IMR-90 (cell line): ENCODE measurements around the gene ASB1. TPM values are rescaled to one million over a fixed set of nuclear protein-coding genes. Genes with fewer than 3 reads are reported as not detected.

Experiments
- ATAC-seq: fragments of 200-7000 bp; cut with Tn5 transposase; 2 replicates; pipeline ENCODE4 v1.9.1; 2020; ENCODE audit warnings: low read depth, mild to moderate bottlenecking, moderate library complexity
- BruUV-seq: library from RNA; stranded (reverse); fragments of 400-500 nt; replicated peaks from 2 replicates; lab custom pipeline; 2021; lab: Mats Ljungman, UMichigan
- CTCF ChIA-PET: fragments of 300-600 bp; formaldehyde crosslinking; extraction: SDS; loops from one replicate; lab custom pipeline; 2021; ENCODE audit warnings: antibody characterized with exemption; lab: Yijun Ruan, JAX
- POLR2A ChIA-PET: fragments of 300-600 bp; sonication (Branson Sonifier 250); formaldehyde crosslinking; loops from one replicate; lab custom pipeline; 2022; ENCODE audit warnings: antibody characterized with exemption; ENCODE audit not compliant: unreplicated experiment; lab: Charles Lee
- DNase-seq: peaks from one replicate; pipeline ENCODE4 v3.0.0; 2013
- H2AFZ ChIP-seq: replicated peaks from 2 replicates; pipeline ENCODE3; 2013; ENCODE audit warnings: low read length, mild to moderate bottlenecking; ENCODE audit not compliant: poor library complexity
- H2AK5ac ChIP-seq: 2 replicates; pipeline ENCODE4 v1.6.1; 2013; ENCODE audit warnings: low read depth, low read length, inconsistent platforms
- H2AK9ac ChIP-seq: replicated peaks from 2 replicates; pipeline ENCODE3; 2013; ENCODE audit warnings: mild to moderate bottlenecking, low read depth, low read length, moderate library complexity; ENCODE audit not compliant: poor library complexity
- H2BK120ac ChIP-seq: 2 replicates; pipeline ENCODE4 v1.6.1; 2013; ENCODE audit warnings: low read depth, low read length, inconsistent platforms
- H2BK15ac ChIP-seq: 3 replicates; pipeline ENCODE4 v1.6.1; 2013; ENCODE audit warnings: low read depth, low read length, inconsistent platforms
- H2BK20ac ChIP-seq: 2 replicates; pipeline ENCODE4 v1.6.1; 2013; ENCODE audit warnings: low read depth, mild to moderate bottlenecking, inconsistent platforms, low read length, moderate library complexity
- H2BK5ac ChIP-seq: 2 replicates; pipeline ENCODE4 v1.6.1; 2013; ENCODE audit warnings: mild to moderate bottlenecking, low read depth, low read length, inconsistent platforms; ENCODE audit not compliant: poor library complexity, severe bottlenecking
- H3K14ac ChIP-seq: replicated peaks from 2 replicates; pipeline ENCODE4 v1.6.1; 2013; ENCODE audit warnings: low read depth, low read length, inconsistent platforms
- H3K18ac ChIP-seq: 2 replicates; pipeline ENCODE4 v1.6.1; 2013; ENCODE audit warnings: low read depth, low read length, control low read depth
- H3K23ac ChIP-seq: 2 replicates; pipeline ENCODE4 v1.6.1; 2013; ENCODE audit warnings: low read depth, low read length, inconsistent platforms
- H3K27ac ChIP-seq: 2 replicates; pipeline ENCODE4 v1.5.1; 2013; ENCODE audit warnings: mild to moderate bottlenecking, control low read depth, low read length; ENCODE audit not compliant: insufficient read depth
- H3K27me3 ChIP-seq: 2 replicates; pipeline ENCODE4 v1.6.1; 2013; ENCODE audit warnings: low read length; ENCODE audit not compliant: control insufficient read depth, insufficient read depth
- H3K36me3 ChIP-seq: 2 replicates; pipeline ENCODE4 v1.6.1; 2013; ENCODE audit warnings: low read length, mixed read lengths; ENCODE audit not compliant: control insufficient read depth, insufficient read depth
- H3K4ac ChIP-seq: 2 replicates; pipeline ENCODE4 v1.6.1; 2013; ENCODE audit warnings: low read depth, low read length, inconsistent platforms
- H3K4me1 ChIP-seq: 2 replicates; pipeline ENCODE4 v1.6.1; 2013; ENCODE audit warnings: low read length, mixed read lengths; ENCODE audit not compliant: control insufficient read depth, insufficient read depth
- H3K4me2 ChIP-seq: 2 replicates; pipeline ENCODE4 v1.6.1; 2013; ENCODE audit warnings: low read depth, mild to moderate bottlenecking, control low read depth, low read length, moderate library complexity
- H3K4me3 ChIP-seq: 2 replicates; pipeline ENCODE4 v1.5.1; 2013; ENCODE audit warnings: low read depth, mild to moderate bottlenecking, control low read depth, low read length, moderate library complexity; ENCODE audit not compliant: insufficient read depth
- H3K56ac ChIP-seq: 2 replicates; pipeline ENCODE4 v1.6.1; 2013; ENCODE audit warnings: low read length, inconsistent platforms; ENCODE audit not compliant: insufficient read depth; ENCODE audit errors: extremely low read depth
- H3K79me1 ChIP-seq, 2 experiments: 2 replicates each; pipeline ENCODE4 v1.6.1; 2013; ENCODE audit warnings: low read length in 2 of 2, inconsistent platforms in 1 of 2, low read depth in 1 of 2
- H3K9ac ChIP-seq: 2 replicates; pipeline ENCODE4 v1.6.1; 2013; ENCODE audit warnings: low read depth, low read length, control low read depth
- H3K9me1 ChIP-seq: 2 replicates; pipeline ENCODE4 v1.6.1; 2013; ENCODE audit warnings: low read length, inconsistent platforms; ENCODE audit not compliant: insufficient read depth
- H3K9me3 ChIP-seq: 2 replicates; pipeline ENCODE4 v1.6.1; 2013; ENCODE audit warnings: low read length; ENCODE audit not compliant: control insufficient read depth, insufficient read depth
- H4K20me1 ChIP-seq: 2 replicates; pipeline ENCODE4 v1.6.1; 2013; ENCODE audit warnings: low read length, inconsistent platforms; ENCODE audit not compliant: insufficient read depth
- H4K5ac ChIP-seq: 2 replicates; pipeline ENCODE4 v1.6.1; 2013; ENCODE audit warnings: mild to moderate bottlenecking, low read depth, low read length, control low read depth
- H4K8ac ChIP-seq, 2 experiments: 2 replicates each; pipeline ENCODE4 v1.6.1; 2013; ENCODE audit warnings: low read depth in 2 of 2, low read length in 2 of 2, control low read depth in 1 of 2, inconsistent platforms in 1 of 2
- H4K91ac ChIP-seq: 2 replicates; pipeline ENCODE4 v1.6.1; 2013; ENCODE audit warnings: low read depth, low read length, inconsistent platforms; ENCODE audit not compliant: insufficient read depth
- CEBPB ChIP-seq: IDR thresholded peaks from 2 replicates; pipeline ENCODE4 v1.6.1; 2012; ENCODE audit warnings: low read depth, low read length, improper control_type of control experiment
- CHD1 ChIP-seq: IDR thresholded peaks from 2 replicates; pipeline ENCODE4 v1.6.1; 2012; ENCODE audit warnings: low read depth, low read length, improper control_type of control experiment
- ELK1 ChIP-seq: fragments of 150-350 bp; IDR thresholded peaks from 2 replicates; pipeline ENCODE4 v1.6.1; 2016; ENCODE audit warnings: low read depth, mild to moderate bottlenecking, low read length, moderate library complexity, borderline replicate concordance
- FOS ChIP-seq: fragments of 150-350 bp; IDR thresholded peaks from 2 replicates; pipeline ENCODE4 v1.6.1; 2016; ENCODE audit warnings: low read depth, low read length
- MAZ ChIP-seq: IDR thresholded peaks from 2 replicates; pipeline ENCODE4 v1.6.1; 2012; ENCODE audit warnings: low read depth, mild to moderate bottlenecking, low read length, improper control_type of control experiment, moderate library complexity, borderline replicate concordance
- MXI1 ChIP-seq: IDR thresholded peaks from 2 replicates; pipeline ENCODE4 v1.6.1; 2012; ENCODE audit warnings: low read depth, mild to moderate bottlenecking, low read length, moderate library complexity, borderline replicate concordance
- RAD21 ChIP-seq: IDR thresholded peaks from 2 replicates; pipeline ENCODE4 v1.6.1; 2012; ENCODE audit warnings: low read length, improper control_type of control experiment
- RCOR1 ChIP-seq: IDR thresholded peaks from 2 replicates; pipeline ENCODE4 v1.6.1; 2012; ENCODE audit warnings: mild to moderate bottlenecking, low read length, improper control_type of control experiment; ENCODE audit not compliant: insufficient replicate concordance
- RFX5 ChIP-seq: IDR thresholded peaks from 2 replicates; pipeline ENCODE4 v1.8.0; 2012; ENCODE audit warnings: low read depth, mild to moderate bottlenecking, low read length, moderate library complexity
- SMC3 ChIP-seq: fragments of 150-350 bp; IDR thresholded peaks from 2 replicates; pipeline ENCODE4 v1.6.1; 2016; ENCODE audit warnings: low read depth, mild to moderate bottlenecking, antibody characterized with exemption, low read length, moderate library complexity
- WGBS, 2 experiments: methylation state at CpG; one replicate each; pipeline versions ENCODE4 v1.1.5 to v1.1.7; 2013; ENCODE audit warnings: missing lambda C conversion rate in 2 of 2; ENCODE audit not compliant: insufficient read length in 1 of 2; ENCODE audit errors: extremely low coverage in 2 of 2; 5-methylcytosine and 5-hydroxymethylcytosine counted together
- dilution Hi-C: fragments of 300-500 bp; cut with HindIII; formaldehyde crosslinking; loops from one replicate; pipeline ENCODE4 v1.14.3; 2018; ENCODE audit warnings: low sequenced_read_pairs; ENCODE audit not compliant: unreplicated experiment
- in situ Hi-C: fragments of 300-500 bp; cut with MboI; formaldehyde crosslinking; loops from 3 replicates; pipeline ENCODE4 v1.14.3; 2019; ENCODE audit warnings: low sequenced_read_pairs, inconsistent platforms, mixed read lengths
- intact Hi-C: fragments of 100-400 bp; cut with micrococcal nuclease; formaldehyde crosslinking; loops from 2 replicates; pipeline ENCODE4 v1.10.0; 2022
- polyA plus RNA-seq, 3 experiments: library from polyadenylated mRNA; depleted of rRNA; stranded (reverse); fragments of >200 nt; gene quantifications; 2 replicates each; pipeline ENCODE4 v1.2.3, GENCODE V29; 2012; ENCODE audit warnings: low replicate concordance in 1 of 3
- total RNA-seq: library from RNA; depleted of rRNA; stranded (reverse); fragments of >200 nt; gene quantifications from 2 replicates; pipeline ENCODE4 v1.2.3, GENCODE V29; 2012
- TF ChIP-seq, protein P1 (sequence below): conservative IDR thresholded peaks from 2 replicates; pipeline ENCODE4 v1.5.1; 2012; ENCODE audit warnings: mild to moderate bottlenecking, low read depth, low read length, improper control_type of control experiment

The ASB1 gene
- total and polyA plus RNA-seq, 2 of the 4 experiments (the other 2 are of a cell fraction), result 23.5 to 37.3 TPM

GRCh38 chr2:238495422-238495821 is 68.7 kb downstream of the ASB1 start:
- ChIA-PET CTCF (no interaction called here), POLR2A (no interaction called here)
- H2BK120ac ChIP-seq, result no peak overlapping the region
- no peak overlapping the region for H2BK5ac ChIP-seq
- no peak overlapping the region for H4K8ac ChIP-seq
- H3K14ac ChIP-seq, result no peak overlapping the region
- no peaks in the 10 kb centered on the region for H3K9me1 ChIP-seq
- in situ Hi-C loops (no loop called here), intact Hi-C loops (no loop called here), dilution Hi-C loops (no loop called here)
- H3K27ac ChIP-seq, result no peak overlapping the region
- peaks cover 4% of the 10 kb centered on the region; the same call in 1 of the 2 replicates for H3K27me3 ChIP-seq
- no peak overlapping the region for H2BK15ac ChIP-seq
- H3K4me1 ChIP-seq, result no peaks in the 10 kb centered on the region
- ATAC-seq (no peak), DNase-seq (no peak)
- no peak overlapping the region for H2BK20ac ChIP-seq
- H2AFZ ChIP-seq, result no peak overlapping the region
- no peaks in the 10 kb centered on the region for H4K20me1 ChIP-seq
- no peak overlapping the region for H2AK5ac ChIP-seq
- no TSS peak for BruUV-seq
- no peak overlapping the region for H3K4me2 ChIP-seq
- H3K23ac ChIP-seq, result no peak overlapping the region
- no peak overlapping the region for H3K9ac ChIP-seq
- H3K36me3 ChIP-seq, result no peaks in the 10 kb centered on the region
- H3K56ac ChIP-seq, result no peak overlapping the region
- WGBS, 2 experiments, result 49% methylated on average over 3 of the region's 10 CpGs; no CpG with 5 or more reads in 1 of the 2 experiments
- H3K18ac ChIP-seq, result no peak overlapping the region
- no peaks in the 10 kb centered on the region for H3K9me3 ChIP-seq
- H4K5ac ChIP-seq, result no peak overlapping the region
- TF ChIP-seq FOS, result no peak
- no peak for TF ChIP-seq ELK1
- TF ChIP-seq CHD1, result no peak
- no peak for TF ChIP-seq RFX5
- no peak for TF ChIP-seq MAZ
- no peak for TF ChIP-seq CEBPB
- TF ChIP-seq, protein P1, sequence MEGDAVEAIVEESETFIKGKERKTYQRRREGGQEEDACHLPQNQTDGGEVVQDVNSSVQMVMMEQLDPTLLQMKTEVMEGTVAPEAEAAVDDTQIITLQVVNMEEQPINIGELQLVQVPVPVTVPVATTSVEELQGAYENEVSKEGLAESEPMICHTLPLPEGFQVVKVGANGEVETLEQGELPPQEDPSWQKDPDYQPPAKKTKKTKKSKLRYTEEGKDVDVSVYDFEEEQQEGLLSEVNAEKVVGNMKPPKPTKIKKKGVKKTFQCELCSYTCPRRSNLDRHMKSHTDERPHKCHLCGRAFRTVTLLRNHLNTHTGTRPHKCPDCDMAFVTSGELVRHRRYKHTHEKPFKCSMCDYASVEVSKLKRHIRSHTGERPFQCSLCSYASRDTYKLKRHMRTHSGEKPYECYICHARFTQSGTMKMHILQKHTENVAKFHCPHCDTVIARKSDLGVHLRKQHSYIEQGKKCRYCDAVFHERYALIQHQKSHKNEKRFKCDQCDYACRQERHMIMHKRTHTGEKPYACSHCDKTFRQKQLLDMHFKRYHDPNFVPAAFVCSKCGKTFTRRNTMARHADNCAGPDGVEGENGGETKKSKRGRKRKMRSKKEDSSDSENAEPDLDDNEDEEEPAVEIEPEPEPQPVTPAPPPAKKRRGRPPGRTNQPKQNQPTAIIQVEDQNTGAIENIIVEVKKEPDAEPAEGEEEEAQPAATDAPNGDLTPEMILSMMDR, result no peak
- TF ChIP-seq MXI1, result no peak
- TF ChIP-seq RCOR1, result no peak
- TF ChIP-seq SMC3, result no peak
- TF ChIP-seq RAD21, result no peak
- H3K79me1 ChIP-seq, result no peaks in the 10 kb centered on the region
- H4K91ac ChIP-seq, result no peak overlapping the region
- H2AK9ac ChIP-seq, result no peak overlapping the region
- no peak overlapping the region for H3K4ac ChIP-seq
- H3K4me3 ChIP-seq, result no peak overlapping the region
